GM19438 (cell line): Measurements from ENCODE around the gene SLC16A3.

Experiments used
- ATAC-seq: cut with Tn5 transposase; IDR thresholded peaks from one replicate; pipeline ENCODE4 v1.9.1; 2021; ENCODE audit warnings: low read depth; ENCODE audit not compliant: unreplicated experiment

Gene SLC16A3

GRCh38 chr17:82235056-82235774 lies 6.4 kb downstream of the SLC16A3 start:
- ATAC-seq: no peak

- ATAC-seq: no peak
Measured at GRCh38 chr17:82235775-82236141, 6.9 kb downstream of the SLC16A3 start.

- ATAC-seq: no peak
Measured at GRCh38 chr17:82236142-82236971, 7.5 kb downstream of the SLC16A3 start.

- ATAC-seq: no peak
Measured at GRCh38 chr17:82237083-82237745, 8.4 kb downstream of the SLC16A3 start.

GRCh38 chr17:82237746-82238471 lies 9.1 kb downstream of the SLC16A3 start:
- no peak for ATAC-seq

GRCh38 chr17:82238472-82239201 lies 9.8 kb downstream of the SLC16A3 start:
- ATAC-seq: no peak

- no peak for ATAC-seq
Measured at GRCh38 chr17:82239401-82239925, 10.6 kb downstream of the SLC16A3 start.

GRCh38 chr17:82239926-82240505 lies 11.2 kb downstream of the SLC16A3 start:
- ATAC-seq: no peak

- ATAC-seq: no peak
Measured at GRCh38 chr17:82240506-82241182, 11.8 kb downstream of the SLC16A3 start.

- no peak for ATAC-seq
Measured at GRCh38 chr17:82241183-82241925, 12.5 kb downstream of the SLC16A3 start.

GRCh38 chr17:82241926-82242697 lies 13.3 kb downstream of the SLC16A3 start:
- ATAC-seq: no peak

GRCh38 chr17:82242698-82242976 lies 13.8 kb downstream of the SLC16A3 start:
- no peak for ATAC-seq

GRCh38 chr17:82242977-82243647 lies 14.3 kb downstream of the SLC16A3 start:
- no peak for ATAC-seq

GRCh38 chr17:82243648-82244412 lies 15.0 kb downstream of the SLC16A3 start:
- no peak for ATAC-seq

GRCh38 chr17:82244413-82245133 lies 15.7 kb downstream of the SLC16A3 start:
- no peak for ATAC-seq
